Loucy (cell line): ENCODE measurements around the gene FAM168B.

ENCODE experiments used
- H2AFZ ChIP-seq: fragments of 200-600 bp; sonication (generic); 2 replicates; pipeline ENCODE4 v1.6.0; 2016; ENCODE audit warnings: antibody characterized with exemption, mild to moderate bottlenecking, low read length, moderate library complexity
- H3F3A ChIP-seq: fragments of 200-600 bp; 2 replicates; pipeline ENCODE4 v1.6.0; 2016; ENCODE audit warnings: antibody characterized with exemption, low read depth, mild to moderate bottlenecking
- H3K27me3 ChIP-seq: fragments of 200-600 bp; sonication (generic); 2 replicates; pipeline ENCODE4 v1.6.1; 2014; ENCODE audit warnings: low read length, mild to moderate bottlenecking; ENCODE audit not compliant: insufficient read depth, poor library complexity, severe bottlenecking
- H3K36me3 ChIP-seq: fragments of 200-600 bp; sonication (generic); 2 replicates; pipeline ENCODE4 v1.6.1; 2016; ENCODE audit warnings: low read length; ENCODE audit not compliant: insufficient read depth
- H3K4me1 ChIP-seq: fragments of 200-600 bp; sonication (generic); 2 replicates; pipeline ENCODE4 v1.5.1; 2014; ENCODE audit warnings: low read length, mild to moderate bottlenecking; ENCODE audit not compliant: insufficient read depth, poor library complexity, severe bottlenecking
- H3K4me2 ChIP-seq: fragments of 200-600 bp; sonication (generic); 2 replicates; pipeline ENCODE4 v1.6.0; 2014; ENCODE audit warnings: antibody characterized with exemption, low read length, low read depth, mild to moderate bottlenecking; ENCODE audit not compliant: poor library complexity, severe bottlenecking
- H3K4me3 ChIP-seq: fragments of 200-600 bp; sonication (generic); 2 replicates; pipeline ENCODE4 v1.5.1; 2014; ENCODE audit warnings: low read length, mild to moderate bottlenecking, mixed read lengths; ENCODE audit not compliant: poor library complexity, severe bottlenecking
- H3K79me2 ChIP-seq: fragments of 200-600 bp; sonication (generic); 2 replicates; pipeline ENCODE4 v1.6.1; 2014; ENCODE audit warnings: low read length; ENCODE audit not compliant: insufficient read depth
- H3K9ac ChIP-seq: fragments of 200-600 bp; sonication (generic); 2 replicates; pipeline ENCODE4 v1.6.0; 2014; ENCODE audit warnings: mild to moderate bottlenecking, low read depth, low read length, moderate library complexity; ENCODE audit not compliant: poor library complexity, severe bottlenecking
- H3K9me2 ChIP-seq: fragments of 200-600 bp; sonication (generic); replicated peaks from 2 replicates; pipeline ENCODE4 v1.6.1; 2016; ENCODE audit warnings: low read depth, low read length, mixed read lengths
- H3K9me3 ChIP-seq: fragments of 200-600 bp; sonication (generic); 2 replicates; pipeline ENCODE4 v1.6.1; 2014; ENCODE audit warnings: mild to moderate bottlenecking, antibody characterized with exemption, low read length, low read depth; ENCODE audit not compliant: insufficient read depth
- H4K20me1 ChIP-seq: fragments of 200-600 bp; sonication (generic); 2 replicates; pipeline ENCODE4 v1.6.0; 2014; ENCODE audit warnings: antibody characterized with exemption, low read length, mild to moderate bottlenecking; ENCODE audit not compliant: insufficient read depth, poor library complexity, severe bottlenecking
- EZH2phosphoT487 ChIP-seq: fragments of 200-600 bp; IDR thresholded peaks from 2 replicates; pipeline ENCODE4 v1.6.1; 2018; ENCODE audit warnings: antibody characterized with exemption, mild to moderate bottlenecking, moderate library complexity, borderline replicate concordance
- TF ChIP-seq, protein P1 (sequence below): fragments of 200-600 bp; sonication (generic); conservative IDR thresholded peaks from 2 replicates; pipeline ENCODE4 v1.5.1; 2014; ENCODE audit warnings: mild to moderate bottlenecking, antibody characterized with exemption, low read length

Gene FAM168B

DNA sequence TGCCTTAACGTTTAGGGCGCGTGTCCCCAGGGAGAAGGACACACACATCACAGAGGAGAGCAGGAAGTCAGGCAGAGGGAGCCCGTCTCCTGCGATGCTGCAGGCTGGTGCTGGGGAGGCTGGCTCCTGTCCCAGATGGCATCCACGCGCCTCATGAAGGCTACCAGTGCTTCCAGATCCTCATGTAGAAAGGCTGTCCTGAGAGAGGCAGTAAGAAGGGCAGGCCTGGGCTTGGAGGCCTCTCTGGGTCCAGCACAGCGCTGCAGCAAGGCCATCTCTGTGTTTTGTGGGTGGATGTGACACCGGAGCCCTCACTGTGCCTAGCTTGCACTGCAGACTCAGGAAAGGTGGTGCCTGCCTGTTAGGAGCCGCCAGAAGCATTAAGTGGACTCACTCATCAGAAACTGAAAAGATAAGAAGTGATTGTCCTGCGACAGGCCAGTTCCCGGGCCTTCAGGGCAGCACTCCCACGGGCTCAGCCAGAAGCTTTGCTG is 62.7 kb downstream of the FAM168B start:
- no peaks in the 10 kb centered on the region for H3K79me2 ChIP-seq
- TF ChIP-seq, protein P1, sequence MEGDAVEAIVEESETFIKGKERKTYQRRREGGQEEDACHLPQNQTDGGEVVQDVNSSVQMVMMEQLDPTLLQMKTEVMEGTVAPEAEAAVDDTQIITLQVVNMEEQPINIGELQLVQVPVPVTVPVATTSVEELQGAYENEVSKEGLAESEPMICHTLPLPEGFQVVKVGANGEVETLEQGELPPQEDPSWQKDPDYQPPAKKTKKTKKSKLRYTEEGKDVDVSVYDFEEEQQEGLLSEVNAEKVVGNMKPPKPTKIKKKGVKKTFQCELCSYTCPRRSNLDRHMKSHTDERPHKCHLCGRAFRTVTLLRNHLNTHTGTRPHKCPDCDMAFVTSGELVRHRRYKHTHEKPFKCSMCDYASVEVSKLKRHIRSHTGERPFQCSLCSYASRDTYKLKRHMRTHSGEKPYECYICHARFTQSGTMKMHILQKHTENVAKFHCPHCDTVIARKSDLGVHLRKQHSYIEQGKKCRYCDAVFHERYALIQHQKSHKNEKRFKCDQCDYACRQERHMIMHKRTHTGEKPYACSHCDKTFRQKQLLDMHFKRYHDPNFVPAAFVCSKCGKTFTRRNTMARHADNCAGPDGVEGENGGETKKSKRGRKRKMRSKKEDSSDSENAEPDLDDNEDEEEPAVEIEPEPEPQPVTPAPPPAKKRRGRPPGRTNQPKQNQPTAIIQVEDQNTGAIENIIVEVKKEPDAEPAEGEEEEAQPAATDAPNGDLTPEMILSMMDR = no peak
- TF ChIP-seq EZH2phosphoT487 = no peak
- H3K9me2 ChIP-seq = no peaks in the 10 kb centered on the region
- no peaks in the 10 kb centered on the region for H3F3A ChIP-seq
- no peak overlapping the region for H3K9ac ChIP-seq
- no peaks in the 10 kb centered on the region for H3K36me3 ChIP-seq
- H3K4me1 ChIP-seq = no peaks in the 10 kb centered on the region
- no peaks in the 10 kb centered on the region for H3K9me3 ChIP-seq
- no peak overlapping the region for H3K4me3 ChIP-seq
- no peak overlapping the region for H3K4me2 ChIP-seq
- no peak overlapping the region for H2AFZ ChIP-seq
- no peaks in the 10 kb centered on the region for H3K27me3 ChIP-seq
- no peaks in the 10 kb centered on the region for H4K20me1 ChIP-seq

DNA sequence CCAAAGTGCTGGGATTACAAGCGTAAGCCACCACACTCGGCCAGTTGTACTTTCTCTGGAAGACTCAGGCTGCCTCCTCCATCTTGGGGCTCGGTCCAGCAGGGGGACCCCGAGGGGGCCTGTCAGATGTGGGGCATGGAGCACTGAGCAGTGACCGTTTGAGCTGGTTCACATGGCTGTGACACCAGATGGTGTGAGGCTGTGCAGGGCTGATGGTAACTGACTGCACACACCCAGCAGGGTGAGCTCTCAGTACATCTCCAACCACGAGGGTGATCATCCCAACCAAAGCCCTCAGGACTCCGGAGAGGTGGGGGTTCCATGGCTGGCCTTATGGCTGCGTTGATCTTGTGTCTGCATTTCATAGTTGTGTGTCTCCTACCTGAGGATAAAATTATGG is 63.4 kb downstream of the FAM168B start:
- Histone ChIP-seq H3K79me2 (no peaks in the 10 kb centered on the region), H4K20me1 (no peaks in the 10 kb centered on the region), H2AFZ (no peak overlapping the region), H3K9me2 (no peaks in the 10 kb centered on the region), H3K27me3 (no peaks in the 10 kb centered on the region), H3K9me3 (no peaks in the 10 kb centered on the region), H3K4me2 (no peak overlapping the region), H3K4me3 (no peak overlapping the region), H3K4me1 (no peaks in the 10 kb centered on the region), H3K9ac (no peak overlapping the region), H3F3A (no peaks in the 10 kb centered on the region), H3K36me3 (no peaks in the 10 kb centered on the region)
- TF ChIP-seq, protein P1 = no peak
- TF ChIP-seq EZH2phosphoT487 = no peak

DNA sequence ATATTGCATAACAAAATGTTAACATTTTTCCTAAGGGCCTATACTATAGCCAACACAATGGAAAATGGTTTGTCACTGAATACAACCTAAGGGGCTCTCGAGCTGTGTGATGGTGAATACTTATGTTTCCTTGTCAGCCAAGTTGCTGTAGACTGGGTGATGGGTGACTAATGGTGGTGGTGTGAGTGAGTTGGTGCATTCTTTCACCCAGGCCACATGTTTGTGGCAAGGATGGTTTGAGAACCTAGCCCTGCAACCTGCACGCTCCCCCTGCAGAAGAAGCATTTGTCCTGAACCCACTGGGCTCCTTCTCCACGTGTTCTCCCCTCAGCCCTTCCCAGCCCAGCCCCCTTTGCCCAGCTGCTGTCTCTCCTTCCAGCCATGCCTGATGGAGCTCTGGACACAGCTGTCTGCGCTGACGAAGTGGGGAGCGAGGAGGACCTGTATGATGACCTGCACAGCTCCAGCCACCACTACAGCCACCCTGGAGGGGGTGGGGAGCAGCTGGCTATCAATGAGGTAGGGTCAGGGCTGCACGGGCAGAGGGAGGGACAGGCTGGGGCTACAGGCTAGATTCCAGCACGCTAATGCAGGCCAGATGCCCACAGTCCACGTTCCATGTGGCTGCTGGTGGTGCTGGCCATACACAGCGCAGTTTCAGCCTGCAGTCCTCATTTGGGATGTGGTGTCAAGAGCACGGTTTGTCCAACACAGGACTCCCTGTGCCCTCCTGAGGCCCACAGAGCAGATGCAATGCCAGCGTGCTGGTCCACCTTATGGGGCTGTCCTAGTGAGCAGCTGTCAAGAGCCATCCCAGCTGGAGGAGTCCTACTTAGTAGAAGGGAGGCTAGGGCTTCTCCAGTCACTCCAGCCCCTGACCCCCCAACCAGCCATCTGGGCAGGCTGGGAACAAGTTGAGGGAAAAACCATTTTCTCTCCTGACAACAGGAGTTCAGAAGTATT is 65.4 kb downstream of the FAM168B start:
- no peaks in the 10 kb centered on the region for H3K36me3 ChIP-seq
- H3K9me3 ChIP-seq = no peaks in the 10 kb centered on the region
- H4K20me1 ChIP-seq = no peaks in the 10 kb centered on the region
- H2AFZ ChIP-seq = no peak overlapping the region
- TF ChIP-seq, protein P1 = no peak
- no peak for TF ChIP-seq EZH2phosphoT487
- no peak overlapping the region for H3K9ac ChIP-seq
- H3K79me2 ChIP-seq = no peaks in the 10 kb centered on the region
- no peak overlapping the region for H3K4me2 ChIP-seq
- no peaks in the 10 kb centered on the region for H3K27me3 ChIP-seq
- no peaks in the 10 kb centered on the region for H3K9me2 ChIP-seq
- H3K4me3 ChIP-seq = no peak overlapping the region
- no peaks in the 10 kb centered on the region for H3K4me1 ChIP-seq
- no peaks in the 10 kb centered on the region for H3F3A ChIP-seq
